Neural cell (in vitro differentiated cells): ENCODE data around the gene SMIM10L1. TPM values are rescaled to one million over a fixed set of nuclear protein-coding genes. Genes with fewer than 3 reads are reported as not detected.

Source experiments
- H2AFZ ChIP-seq: fragments of 200-600, 300-800 bp; sonication (generic), shearing (Covaris generic); 2 replicates; pipeline ENCODE4 v1.6.0; 2014; ENCODE audit warnings: low read depth, mild to moderate bottlenecking, antibody characterized with exemption, low read length, moderate library complexity
- H3F3A ChIP-seq: fragments of 200-600 bp; shearing (Covaris generic); 2 replicates; pipeline ENCODE4 v1.6.1; 2016; ENCODE audit warnings: mild to moderate bottlenecking, moderate library complexity, mixed read lengths, antibody characterized with exemption, low read length; ENCODE audit not compliant: insufficient read depth, poor library complexity, severe bottlenecking
- H3K27ac ChIP-seq: fragments of 200-600, 300-800 bp; sonication (generic), shearing (Covaris generic); 2 replicates; pipeline ENCODE4 v1.5.1; 2014; ENCODE audit warnings: mild to moderate bottlenecking, low read length, moderate library complexity
- H3K27me3 ChIP-seq: fragments of 300-800, 200-600 bp; sonication (generic), shearing (Covaris generic); 2 replicates; pipeline ENCODE4 v1.6.0; 2014; ENCODE audit warnings: mild to moderate bottlenecking, low read depth, low read length, moderate library complexity; ENCODE audit not compliant: insufficient read depth
- H3K36me3 ChIP-seq: fragments of 300-800, 200-600 bp; sonication (generic), shearing (Covaris generic); 2 replicates; pipeline ENCODE4 v1.5.1; 2014; ENCODE audit warnings: mild to moderate bottlenecking, antibody characterized with exemption, low read length, moderate library complexity; ENCODE audit not compliant: insufficient read depth
- H3K4me2 ChIP-seq: fragments of 300-800, 200-600 bp; sonication (generic), shearing (Covaris generic); 2 replicates; pipeline ENCODE4 v1.6.0; 2014; ENCODE audit warnings: mild to moderate bottlenecking, low read length
- H3K4me3 ChIP-seq: fragments of 300-800, 200-600 bp; sonication (generic), shearing (Covaris generic); 2 replicates; pipeline ENCODE4 v1.5.1; 2014; ENCODE audit warnings: mild to moderate bottlenecking, low read length, moderate library complexity
- H3K79me2 ChIP-seq: fragments of 200-600 bp; shearing (Covaris generic); replicated peaks from 2 replicates; pipeline ENCODE4 v1.6.0; 2014; ENCODE audit warnings: mild to moderate bottlenecking, low read length, moderate library complexity; ENCODE audit not compliant: insufficient read depth
- H3K9ac ChIP-seq: fragments of 300-800, 200-600 bp; sonication (generic), shearing (Covaris generic); 2 replicates; pipeline ENCODE4 v1.6.1; 2016; ENCODE audit warnings: mild to moderate bottlenecking, low read length, mixed read lengths
- H3K9me2 ChIP-seq: fragments of 200-600 bp; shearing (Covaris generic); 2 replicates; pipeline ENCODE4 v1.6.1; 2016; ENCODE audit warnings: mild to moderate bottlenecking, low read length, mixed read lengths; ENCODE audit not compliant: insufficient read depth
- H3K9me3 ChIP-seq: fragments of 200-600, 300-800 bp; sonication (generic), shearing (Covaris generic); 2 replicates; pipeline ENCODE4 v1.6.1; 2016; ENCODE audit warnings: mild to moderate bottlenecking, mixed run types, low read length, moderate library complexity, mixed read lengths
- H4K20me1 ChIP-seq: fragments of 200-600 bp; shearing (Covaris generic); 2 replicates; pipeline ENCODE4 v1.6.1; 2016; ENCODE audit warnings: mild to moderate bottlenecking, mixed run types; ENCODE audit not compliant: insufficient read depth
- EP300 ChIP-seq: fragments of 450-650 bp; conservative IDR thresholded peaks from 2 replicates; pipeline ENCODE4 v1.6.1; 2014; ENCODE audit warnings: antibody characterized with exemption, mild to moderate bottlenecking, moderate library complexity; ENCODE audit not compliant: poor library complexity, severe bottlenecking
- EZH2 ChIP-seq: fragments of 200-600, 300-800 bp; shearing (Covaris generic), sonication (generic); IDR thresholded peaks from 2 replicates; pipeline ENCODE4 v1.6.1; 2014; ENCODE audit warnings: antibody characterized with exemption, low read length, borderline replicate concordance, mild to moderate bottlenecking; ENCODE audit not compliant: insufficient read depth, poor library complexity, severe bottlenecking
- MXI1 ChIP-seq: fragments of 450-650 bp; conservative IDR thresholded peaks from 2 replicates; pipeline ENCODE4 v1.6.1; 2014; ENCODE audit warnings: antibody characterized with exemption, mild to moderate bottlenecking; ENCODE audit not compliant: poor library complexity, severe bottlenecking
- POLR2AphosphoS5 ChIP-seq: IDR thresholded peaks from 2 replicates; pipeline ENCODE4 v1.6.1; 2012
- RAD21 ChIP-seq: fragments of 450-650 bp; conservative IDR thresholded peaks from 2 replicates; pipeline ENCODE4 v1.6.1; 2014; ENCODE audit warnings: antibody characterized with exemption, mild to moderate bottlenecking, moderate library complexity
- SMC3 ChIP-seq: fragments of 450-650 bp; conservative IDR thresholded peaks from 2 replicates; pipeline ENCODE4 v1.6.1; 2014; ENCODE audit warnings: antibody characterized with exemption, mild to moderate bottlenecking, moderate library complexity; ENCODE audit not compliant: poor library complexity
- TAF1 ChIP-seq: IDR thresholded peaks from 2 replicates; pipeline ENCODE4 v1.6.1; 2012; ENCODE audit warnings: low read depth
- polyA plus RNA-seq: library from polyadenylated mRNA; depleted of rRNA; stranded (reverse); fragments of >200 nt; gene quantifications from 2 replicates; pipeline ENCODE4 v1.2.3, GENCODE V29; 2014
- TF ChIP-seq, protein P1 (sequence below): IDR thresholded peaks from 2 replicates; pipeline ENCODE4 v1.6.1; 2012; ENCODE audit warnings: borderline replicate concordance
- TF ChIP-seq, protein P2 (sequence below): fragments of 450-650 bp; IDR thresholded peaks from 2 replicates; pipeline ENCODE4 v1.5.1; 2014; ENCODE audit warnings: antibody characterized with exemption, mild to moderate bottlenecking, moderate library complexity; ENCODE audit not compliant: poor library complexity, severe bottlenecking

SMIM10L1 gene
- polyA plus RNA-seq, 1 donor from 2014 or later = 22.0 TPM

DNA sequence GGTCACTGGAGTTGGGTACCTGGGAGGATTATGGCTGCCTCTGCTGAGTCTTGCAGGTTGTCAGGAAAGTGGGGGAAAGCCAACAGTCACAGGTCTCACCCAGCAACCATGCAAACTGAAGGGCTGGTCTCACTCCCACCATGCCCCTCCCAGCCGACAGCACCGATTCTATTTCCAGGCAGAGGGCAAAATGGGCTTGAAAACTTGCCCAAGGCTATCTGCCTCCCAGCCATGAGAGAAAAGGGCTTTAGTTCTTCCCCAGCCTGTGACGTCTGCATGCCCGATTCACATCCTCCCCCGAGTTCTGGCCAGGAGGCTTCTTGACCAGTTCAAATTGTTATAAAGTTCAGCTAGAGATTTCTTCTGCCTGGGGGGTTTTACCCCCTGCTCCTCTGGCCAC lies 26.7 kb upstream of the SMIM10L1 start:
- no peaks in the 10 kb centered on the region for H3K27me3 ChIP-seq
- H3F3A ChIP-seq = no peaks in the 10 kb centered on the region
- peaks cover 40% of the 10 kb centered on the region for H3K79me2 ChIP-seq
- H2AFZ ChIP-seq = no peak overlapping the region
- no peak overlapping the region for H3K4me2 ChIP-seq
- no peak overlapping the region for H3K9ac ChIP-seq
- H3K9me2 ChIP-seq = no peaks in the 10 kb centered on the region
- TF ChIP-seq RAD21 (no peak), EZH2 (no peak)
- no peaks in the 10 kb centered on the region for H3K36me3 ChIP-seq
- H3K27ac ChIP-seq = no peak overlapping the region
- no peak overlapping the region for H3K4me3 ChIP-seq
- H4K20me1 ChIP-seq = no peaks in the 10 kb centered on the region
- H3K9me3 ChIP-seq = no peaks in the 10 kb centered on the region

DNA sequence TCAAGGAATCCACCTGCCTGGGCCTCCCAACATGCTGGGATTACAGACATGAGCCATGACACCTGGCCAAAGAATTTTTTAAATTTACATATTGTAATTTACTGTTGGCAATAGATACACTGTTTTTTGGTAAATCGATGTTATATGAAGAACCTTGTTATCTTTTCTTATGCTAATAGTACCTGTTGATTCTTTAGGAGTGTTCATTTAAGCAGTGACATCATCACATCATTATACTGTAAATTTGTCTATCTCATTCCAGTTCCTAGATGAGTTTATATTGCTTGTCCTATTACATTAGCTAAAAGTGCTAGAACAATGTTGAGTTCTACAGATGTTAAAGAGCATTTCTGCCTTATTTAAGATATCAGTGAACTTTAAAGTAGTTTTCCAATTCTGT lies 23.6 kb upstream of the SMIM10L1 start:
- no peak overlapping the region for H3K9ac ChIP-seq

More for the DNA sequence above, 23.6 kb upstream of the SMIM10L1 start:
- no peak overlapping the region for H3K4me3 ChIP-seq
- H2AFZ ChIP-seq = no peak overlapping the region
- no peak overlapping the region for H3K4me2 ChIP-seq
- H3K9me3 ChIP-seq = no peaks in the 10 kb centered on the region
- no peaks in the 10 kb centered on the region for H3K27me3 ChIP-seq
- H3K27ac ChIP-seq = no peak overlapping the region
- H3K9me2 ChIP-seq = no peaks in the 10 kb centered on the region
- H3K79me2 ChIP-seq = peaks cover 29% of the 10 kb centered on the region
- TF ChIP-seq SMC3 (no peak), POLR2AphosphoS5 (no peak), RAD21 (no peak), EP300 (no peak), TAF1 (no peak), MXI1 (no peak), EZH2 (no peak)
- TF ChIP-seq, protein P1, sequence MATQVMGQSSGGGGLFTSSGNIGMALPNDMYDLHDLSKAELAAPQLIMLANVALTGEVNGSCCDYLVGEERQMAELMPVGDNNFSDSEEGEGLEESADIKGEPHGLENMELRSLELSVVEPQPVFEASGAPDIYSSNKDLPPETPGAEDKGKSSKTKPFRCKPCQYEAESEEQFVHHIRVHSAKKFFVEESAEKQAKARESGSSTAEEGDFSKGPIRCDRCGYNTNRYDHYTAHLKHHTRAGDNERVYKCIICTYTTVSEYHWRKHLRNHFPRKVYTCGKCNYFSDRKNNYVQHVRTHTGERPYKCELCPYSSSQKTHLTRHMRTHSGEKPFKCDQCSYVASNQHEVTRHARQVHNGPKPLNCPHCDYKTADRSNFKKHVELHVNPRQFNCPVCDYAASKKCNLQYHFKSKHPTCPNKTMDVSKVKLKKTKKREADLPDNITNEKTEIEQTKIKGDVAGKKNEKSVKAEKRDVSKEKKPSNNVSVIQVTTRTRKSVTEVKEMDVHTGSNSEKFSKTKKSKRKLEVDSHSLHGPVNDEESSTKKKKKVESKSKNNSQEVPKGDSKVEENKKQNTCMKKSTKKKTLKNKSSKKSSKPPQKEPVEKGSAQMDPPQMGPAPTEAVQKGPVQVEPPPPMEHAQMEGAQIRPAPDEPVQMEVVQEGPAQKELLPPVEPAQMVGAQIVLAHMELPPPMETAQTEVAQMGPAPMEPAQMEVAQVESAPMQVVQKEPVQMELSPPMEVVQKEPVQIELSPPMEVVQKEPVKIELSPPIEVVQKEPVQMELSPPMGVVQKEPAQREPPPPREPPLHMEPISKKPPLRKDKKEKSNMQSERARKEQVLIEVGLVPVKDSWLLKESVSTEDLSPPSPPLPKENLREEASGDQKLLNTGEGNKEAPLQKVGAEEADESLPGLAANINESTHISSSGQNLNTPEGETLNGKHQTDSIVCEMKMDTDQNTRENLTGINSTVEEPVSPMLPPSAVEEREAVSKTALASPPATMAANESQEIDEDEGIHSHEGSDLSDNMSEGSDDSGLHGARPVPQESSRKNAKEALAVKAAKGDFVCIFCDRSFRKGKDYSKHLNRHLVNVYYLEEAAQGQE = no peak
- TF ChIP-seq, protein P2, sequence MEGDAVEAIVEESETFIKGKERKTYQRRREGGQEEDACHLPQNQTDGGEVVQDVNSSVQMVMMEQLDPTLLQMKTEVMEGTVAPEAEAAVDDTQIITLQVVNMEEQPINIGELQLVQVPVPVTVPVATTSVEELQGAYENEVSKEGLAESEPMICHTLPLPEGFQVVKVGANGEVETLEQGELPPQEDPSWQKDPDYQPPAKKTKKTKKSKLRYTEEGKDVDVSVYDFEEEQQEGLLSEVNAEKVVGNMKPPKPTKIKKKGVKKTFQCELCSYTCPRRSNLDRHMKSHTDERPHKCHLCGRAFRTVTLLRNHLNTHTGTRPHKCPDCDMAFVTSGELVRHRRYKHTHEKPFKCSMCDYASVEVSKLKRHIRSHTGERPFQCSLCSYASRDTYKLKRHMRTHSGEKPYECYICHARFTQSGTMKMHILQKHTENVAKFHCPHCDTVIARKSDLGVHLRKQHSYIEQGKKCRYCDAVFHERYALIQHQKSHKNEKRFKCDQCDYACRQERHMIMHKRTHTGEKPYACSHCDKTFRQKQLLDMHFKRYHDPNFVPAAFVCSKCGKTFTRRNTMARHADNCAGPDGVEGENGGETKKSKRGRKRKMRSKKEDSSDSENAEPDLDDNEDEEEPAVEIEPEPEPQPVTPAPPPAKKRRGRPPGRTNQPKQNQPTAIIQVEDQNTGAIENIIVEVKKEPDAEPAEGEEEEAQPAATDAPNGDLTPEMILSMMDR = no peak
- no peaks in the 10 kb centered on the region for H3K36me3 ChIP-seq
- H4K20me1 ChIP-seq = no peaks in the 10 kb centered on the region
- no peaks in the 10 kb centered on the region for H3F3A ChIP-seq
